Measurements from ENCODE around the gene EIF3D. TPM values are rescaled to one million over a fixed set of nuclear protein-coding genes. Genes with fewer than 3 reads are reported as not detected.

Gene EIF3D
- total RNA-seq, 1 donor from 2014 or later: 285 TPM

- H3K27me3 Mint-ChIP-seq: no peaks in the 10 kb centered on the region
- POLR2A ChIA-PET: interaction anchor here (0.6 to 1.5 kb wide), 3 partner anchors 15 to 79 kb away, joined by 3 to 7 read pairs (median 7); partner anchors contain the start of genes MYH9 and TXN2
- TF ChIP-seq, protein P1, sequence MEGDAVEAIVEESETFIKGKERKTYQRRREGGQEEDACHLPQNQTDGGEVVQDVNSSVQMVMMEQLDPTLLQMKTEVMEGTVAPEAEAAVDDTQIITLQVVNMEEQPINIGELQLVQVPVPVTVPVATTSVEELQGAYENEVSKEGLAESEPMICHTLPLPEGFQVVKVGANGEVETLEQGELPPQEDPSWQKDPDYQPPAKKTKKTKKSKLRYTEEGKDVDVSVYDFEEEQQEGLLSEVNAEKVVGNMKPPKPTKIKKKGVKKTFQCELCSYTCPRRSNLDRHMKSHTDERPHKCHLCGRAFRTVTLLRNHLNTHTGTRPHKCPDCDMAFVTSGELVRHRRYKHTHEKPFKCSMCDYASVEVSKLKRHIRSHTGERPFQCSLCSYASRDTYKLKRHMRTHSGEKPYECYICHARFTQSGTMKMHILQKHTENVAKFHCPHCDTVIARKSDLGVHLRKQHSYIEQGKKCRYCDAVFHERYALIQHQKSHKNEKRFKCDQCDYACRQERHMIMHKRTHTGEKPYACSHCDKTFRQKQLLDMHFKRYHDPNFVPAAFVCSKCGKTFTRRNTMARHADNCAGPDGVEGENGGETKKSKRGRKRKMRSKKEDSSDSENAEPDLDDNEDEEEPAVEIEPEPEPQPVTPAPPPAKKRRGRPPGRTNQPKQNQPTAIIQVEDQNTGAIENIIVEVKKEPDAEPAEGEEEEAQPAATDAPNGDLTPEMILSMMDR (IDR thresholded peaks at IDR 0.05): no peak
Measured at GRCh38 chr22:36467042-36467810, 61.7 kb downstream of the EIF3D start.

DNA sequence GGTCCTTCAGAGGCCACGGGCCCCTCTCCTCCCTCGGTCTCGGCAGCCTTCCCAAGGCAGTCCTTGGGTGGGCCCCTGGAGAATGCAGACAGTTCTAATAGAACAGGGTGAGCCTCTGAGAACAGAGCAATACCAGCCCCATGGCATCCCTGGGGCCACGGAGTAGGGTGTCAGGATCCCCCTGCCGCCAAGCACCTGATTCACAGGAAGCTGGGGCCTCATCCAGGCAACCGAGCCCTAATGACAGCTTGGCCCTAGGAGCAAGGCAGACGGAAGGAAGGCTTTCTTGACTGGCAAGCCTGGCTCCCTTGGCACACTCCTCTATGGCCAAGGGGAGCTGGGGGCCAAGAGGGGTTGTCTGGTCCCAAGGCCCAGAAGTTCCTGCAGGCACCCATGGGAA, 62.7 kb downstream of the EIF3D start:
- H3K27ac Mint-ChIP-seq: peak overlapping the region; percentile 24
- no peak for DNase-seq
- intact Hi-C loops (cut with micrococcal nuclease): no loop called here
- no peaks in the 10 kb centered on the region for H3K27me3 Mint-ChIP-seq
- POLR2A ChIA-PET: interaction anchor here (0.7 to 1.1 kb wide), 2 partner anchors 21 to 78 kb away, joined by 3 read pairs; partner anchors contain the start of gene MYH9
- ATAC-seq (ENCODE audit: low read depth): no peak
- CTCF ChIA-PET: interaction anchor here (1.2 to 8.5 kb wide), 2 partner anchors 137 to 165 kb away, joined by 3 to 144 read pairs; no protein-coding TSS in a partner anchor
- peaks cover 15% of the 10 kb centered on the region for H3K36me3 Mint-ChIP-seq (ENCODE audit: low read depth)
- no peak overlapping the region for H3K4me3 Mint-ChIP-seq
- TF ChIP-seq, protein P1 (IDR thresholded peaks at IDR 0.05): no peak
- peaks cover 6% of the 10 kb centered on the region for H3K4me1 Mint-ChIP-seq
- no peaks in the 10 kb centered on the region for H3K9me3 Mint-ChIP-seq

More at GRCh38 chr22:36467042-36467810, 61.7 kb downstream of the EIF3D start:
- CTCF ChIA-PET: interaction anchor here (1.2 to 8.5 kb wide), 2 partner anchors 138 to 166 kb away, joined by 3 to 144 read pairs; no protein-coding TSS in a partner anchor
- Mint-ChIP-seq H3K4me3 (no peak overlapping the region), H3K27ac (no peak overlapping the region), H3K36me3 (ENCODE audit: low read depth) (peaks cover 25% of the 10 kb centered on the region), H3K4me1 (peaks cover 6% of the 10 kb centered on the region), H3K9me3 (no peaks in the 10 kb centered on the region)
- intact Hi-C loops (cut with micrococcal nuclease): no loop called here
- ATAC-seq (ENCODE audit: low read depth): no peak
- no peak for DNase-seq

GRCh38 chr22:36465232-36466021, 63.5 kb downstream of the EIF3D start:
- no peak overlapping the region for H3K4me3 Mint-ChIP-seq
- H3K27me3 Mint-ChIP-seq: no peaks in the 10 kb centered on the region
- ChIA-PET POLR2A (interaction anchor here (0.7 to 2.1 kb wide), 2 partner anchors 10 to 22 kb away, joined by 3 to 6 read pairs; no protein-coding TSS in a partner anchor), CTCF (interaction anchor here (2.1 kb wide), 1 partner anchor 164 kb away, joined by 9 read pairs; no protein-coding TSS in a partner anchor)
- ATAC-seq (ENCODE audit: low read depth) (no peak), DNase-seq (no peak)
- H3K9me3 Mint-ChIP-seq: no peaks in the 10 kb centered on the region
- intact Hi-C loops (cut with micrococcal nuclease): no loop called here
- TF ChIP-seq, protein P1 (IDR thresholded peaks at IDR 0.05): no peak
- H3K27ac Mint-ChIP-seq: no peak overlapping the region
- peaks cover 6% of the 10 kb centered on the region for H3K4me1 Mint-ChIP-seq
- peaks cover 10% of the 10 kb centered on the region for H3K36me3 Mint-ChIP-seq (ENCODE audit: low read depth)

DNA sequence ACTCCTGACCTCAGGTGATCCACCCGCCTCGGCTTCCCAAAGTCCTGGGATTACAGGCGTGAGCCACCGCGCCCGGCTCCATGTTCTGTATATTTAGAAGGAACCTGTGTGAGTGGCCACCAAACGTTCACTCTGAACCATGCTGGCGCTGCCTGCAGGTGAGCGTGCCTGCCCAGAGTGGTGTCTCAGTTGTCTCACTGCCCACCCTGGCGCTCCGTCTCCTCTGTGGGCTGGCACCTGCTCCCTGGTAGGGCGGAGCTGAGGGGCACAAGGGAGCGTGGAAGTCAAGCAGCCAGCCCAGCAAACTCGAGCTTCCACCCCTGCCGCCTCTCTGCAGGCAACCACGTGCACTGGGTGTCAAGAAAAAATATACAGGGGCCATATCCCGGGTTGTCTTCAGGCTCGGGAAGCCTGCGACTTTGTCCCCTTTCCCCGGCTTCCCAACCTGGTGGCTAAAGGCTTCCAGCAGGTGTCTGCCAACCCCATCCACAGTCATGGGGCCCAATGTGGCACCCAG, 64.2 kb downstream of the EIF3D start:
- ATAC-seq (ENCODE audit: low read depth): no peak
- no peak overlapping the region for H3K27ac Mint-ChIP-seq
- CTCF ChIA-PET: interaction anchor here (2.1 kb wide), 1 partner anchor 163 kb away, joined by 9 read pairs; no protein-coding TSS in a partner anchor

More for the DNA sequence above, 64.2 kb downstream of the EIF3D start:
- POLR2A ChIA-PET: interaction anchor here (2.1 kb wide), 1 partner anchor 10 kb away, joined by 6 read pairs; no protein-coding TSS in a partner anchor
- DNase-seq: no peak
- no peak overlapping the region for H3K4me3 Mint-ChIP-seq
- TF ChIP-seq, protein P1 (IDR thresholded peaks at IDR 0.05): no peak
- intact Hi-C loops (cut with micrococcal nuclease): no loop called here
- H3K36me3 Mint-ChIP-seq (ENCODE audit: low read depth): peaks cover 8% of the 10 kb centered on the region
- H3K27me3 Mint-ChIP-seq: no peaks in the 10 kb centered on the region
- no peaks in the 10 kb centered on the region for H3K4me1 Mint-ChIP-seq
- H3K9me3 Mint-ChIP-seq: no peaks in the 10 kb centered on the region
